Left lobe of liver (tissue), 2 donors: Measurements from ENCODE around the gene PRODH. TPM values are rescaled to one million over a fixed set of nuclear protein-coding genes. Genes with fewer than 3 reads are reported as not detected.
A peak's percentile ranks its signal among the peaks of the same experiment; 100 is the strongest.
"Not testable (repeated sequence)": the region's sequence is repeated elsewhere in the genome, so short reads cannot be mapped to it uniquely, and the experiment has no call there.

Source experiments
- ATAC-seq: fragments of 200-7000 bp; cut with Tn5 transposase; one replicate; pipeline ENCODE4 v1.9.1; 2020; ENCODE audit warnings: mild to moderate bottlenecking, moderate library complexity
- DNase-seq: peaks from one replicate; pipeline ENCODE4 v3.0.0-alpha.2; 2020; ENCODE audit warnings: low spot score
- total RNA-seq: library from RNA; stranded (reverse); gene quantifications from one replicate; pipeline ENCODE4 v1.2.1, GENCODE V29; 2021
- donor health status: DM: no; HTN: no; CAD: no; lungs with moderate emphysema.
- donor health status: DM: no; HTN: yes; CAD: no.

The PRODH gene
- total RNA-seq, 1 donor from 2014 or later = 35.6 TPM

DNA sequence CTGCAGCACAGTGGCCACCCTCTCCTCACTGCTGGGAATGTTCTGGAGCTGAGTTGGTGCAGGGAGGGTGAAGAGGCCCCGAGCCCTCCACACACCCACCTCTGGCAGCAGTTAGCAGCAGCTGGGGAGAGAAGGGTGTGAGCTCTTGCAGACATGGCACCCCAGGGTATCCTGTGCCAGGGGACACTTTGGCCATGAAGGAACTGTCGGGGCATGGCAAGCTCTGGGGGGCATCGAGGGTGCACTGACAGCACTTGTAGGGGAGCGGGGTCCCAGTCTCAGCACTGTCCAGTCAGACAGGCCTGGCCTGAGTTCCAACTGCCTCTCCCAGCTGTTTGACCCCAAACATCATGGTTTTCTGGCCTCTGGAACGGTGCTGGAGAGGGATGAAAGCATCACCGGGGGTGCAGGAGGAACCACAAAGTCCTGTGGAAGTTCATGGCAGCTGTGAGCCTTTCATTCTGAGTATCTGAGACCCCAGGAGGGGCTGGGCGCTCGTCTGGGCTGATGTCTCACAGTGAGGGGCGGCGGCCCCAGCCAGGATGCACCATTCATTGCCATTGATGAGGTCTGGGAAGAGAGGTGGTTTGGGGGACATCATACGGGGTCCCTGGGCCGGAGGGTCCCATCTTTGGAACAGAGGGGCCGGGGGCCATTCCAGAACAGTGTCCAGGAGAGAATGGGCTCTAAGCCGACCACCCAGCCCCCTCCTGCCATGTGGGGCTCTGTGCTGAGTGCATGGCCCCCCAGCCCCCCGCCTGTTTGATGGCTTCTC is 20.2 kb upstream of the PRODH start:
- DNase-seq = peak; percentile 39
- not testable (repeated sequence) for ATAC-seq

- DNase-seq (peak; percentile 40), ATAC-seq (no peak)
Measured at GRCh38 chr22:18955696-18956095, 19.6 kb upstream of the PRODH start.

DNA sequence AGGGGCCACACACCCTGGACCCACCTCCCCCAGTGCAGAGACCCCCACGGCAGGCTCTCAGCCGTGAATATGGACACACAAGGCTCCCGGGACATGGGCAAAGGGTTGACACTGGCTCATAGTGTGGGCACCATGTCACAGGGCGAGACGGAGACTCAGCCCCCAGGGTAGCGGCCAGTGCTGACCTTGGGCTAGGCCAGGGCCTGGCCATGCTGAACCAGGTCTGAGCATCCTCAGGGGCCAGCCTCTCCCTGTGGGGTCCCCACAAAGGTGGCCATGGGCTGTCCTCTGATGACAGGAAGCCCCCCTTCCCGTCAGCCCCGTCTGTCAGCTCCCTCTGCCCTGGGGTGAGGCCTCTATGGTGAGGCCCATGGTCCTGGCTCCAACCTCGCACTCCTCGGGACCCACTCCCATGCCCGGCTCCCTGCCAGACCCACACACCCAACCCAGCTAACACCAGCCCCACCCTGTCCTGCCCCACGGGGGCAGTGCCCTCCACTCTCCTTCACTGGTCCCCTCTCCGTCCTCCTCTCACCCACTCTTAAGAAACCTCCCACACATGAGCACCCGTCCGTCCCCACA is 19.0 kb upstream of the PRODH start:
- DNase-seq = peak; percentile 45

DNA sequence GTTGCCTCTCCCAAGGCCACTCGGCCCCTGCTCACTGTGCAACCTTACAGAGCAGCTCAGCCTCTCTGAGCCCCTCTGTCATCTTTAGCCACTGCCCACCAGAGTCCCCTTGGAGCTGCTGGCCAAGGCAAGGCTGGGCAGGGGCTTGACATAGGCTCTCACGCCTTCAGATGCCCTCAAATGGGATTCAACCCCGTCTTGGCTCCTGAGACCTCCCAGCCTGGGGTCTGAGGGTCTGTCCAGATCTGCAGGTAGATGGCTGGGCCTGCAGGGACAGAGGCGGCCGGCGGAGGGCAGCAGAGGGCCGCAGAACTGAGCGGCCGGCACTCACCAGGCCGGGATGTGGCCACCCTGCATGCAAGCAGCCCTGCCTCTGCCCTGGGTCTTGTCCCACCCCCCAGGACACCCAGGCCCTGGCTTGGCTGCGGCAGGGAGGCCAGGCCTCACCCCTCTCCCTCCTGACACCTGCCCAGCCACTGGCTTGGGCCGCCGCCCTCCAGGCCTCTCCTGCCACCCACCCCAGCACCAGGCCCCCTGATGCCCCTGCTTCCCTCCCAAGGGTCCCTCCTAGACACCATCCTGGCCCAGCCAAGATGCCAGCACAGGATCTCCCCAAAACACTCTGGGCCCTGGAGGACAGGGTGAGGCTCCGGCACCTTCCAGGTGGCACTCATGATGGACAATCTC is 18.4 kb upstream of the PRODH start:
- DNase-seq (peak; percentile 80), ATAC-seq (peak; percentile 65)

More for the DNA sequence above, 19.0 kb upstream of the PRODH start:
- no peak for ATAC-seq

GRCh38 chr22:18953128-18953527 is 17.0 kb upstream of the PRODH start:
- peak; percentile 63 for ATAC-seq
- DNase-seq = peak; percentile 87

GRCh38 chr22:18952022-18952421 is 15.9 kb upstream of the PRODH start:
- peak; percentile 47 for DNase-seq

DNA sequence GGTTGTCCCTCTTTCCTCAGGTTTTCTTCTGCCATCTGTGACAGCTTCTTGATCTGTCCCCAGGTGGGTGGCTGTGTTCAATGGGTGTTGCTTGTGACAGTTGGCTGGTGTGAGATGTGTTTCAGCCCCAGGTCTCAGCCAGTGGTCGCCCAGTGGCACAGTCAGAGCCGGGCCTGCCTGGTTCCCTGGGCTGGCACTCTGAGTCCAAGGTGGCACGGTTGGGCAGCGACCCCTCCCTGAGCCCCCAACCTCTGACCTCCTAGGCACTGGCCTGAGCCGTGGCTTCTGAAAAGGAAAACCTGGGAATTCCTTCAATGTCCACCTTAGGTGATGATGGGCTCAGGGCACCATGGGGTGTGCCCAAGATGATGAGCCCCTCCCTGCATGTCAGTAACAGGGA is 14.0 kb upstream of the PRODH start:
- ATAC-seq = no peak

More at GRCh38 chr22:18952022-18952421, 15.9 kb upstream of the PRODH start:
- ATAC-seq = no peak

GRCh38 chr22:18947905-18948304 is 11.8 kb upstream of the PRODH start:
- peak; percentile 40 for DNase-seq
- no peak for ATAC-seq

More for the DNA sequence above, 14.0 kb upstream of the PRODH start:
- peak; percentile 44 for DNase-seq

DNA sequence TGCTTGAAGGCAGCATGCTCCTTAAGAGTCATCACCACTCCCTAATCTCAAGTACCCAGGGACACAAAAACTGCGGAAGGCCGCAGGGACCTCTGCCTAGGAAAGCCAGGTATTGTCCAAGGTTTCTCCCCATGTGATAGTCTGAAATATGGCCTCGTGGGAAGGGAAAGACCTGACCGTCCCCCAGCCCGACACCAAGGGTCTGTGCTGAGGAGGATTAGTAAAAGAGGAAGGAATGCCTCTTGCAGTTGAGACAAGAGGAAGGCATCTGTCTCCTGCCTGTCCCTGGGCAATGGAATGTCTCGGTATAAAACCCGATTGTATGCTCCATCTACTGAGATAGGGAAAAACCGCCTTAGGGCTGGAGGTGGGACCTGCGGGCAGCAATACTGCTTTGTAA is 11.0 kb upstream of the PRODH start:
- DNase-seq, ATAC-seq: not testable (repeated sequence)

GRCh38 chr22:18938691-18939090 is 2.6 kb upstream of the PRODH start:
- DNase-seq, ATAC-seq: not testable (repeated sequence)

- ATAC-seq = peak; percentile 55
- DNase-seq = not testable (repeated sequence)
Measured at GRCh38 chr22:18934688-18935087, 1.4 kb downstream of the PRODH start.

DNA sequence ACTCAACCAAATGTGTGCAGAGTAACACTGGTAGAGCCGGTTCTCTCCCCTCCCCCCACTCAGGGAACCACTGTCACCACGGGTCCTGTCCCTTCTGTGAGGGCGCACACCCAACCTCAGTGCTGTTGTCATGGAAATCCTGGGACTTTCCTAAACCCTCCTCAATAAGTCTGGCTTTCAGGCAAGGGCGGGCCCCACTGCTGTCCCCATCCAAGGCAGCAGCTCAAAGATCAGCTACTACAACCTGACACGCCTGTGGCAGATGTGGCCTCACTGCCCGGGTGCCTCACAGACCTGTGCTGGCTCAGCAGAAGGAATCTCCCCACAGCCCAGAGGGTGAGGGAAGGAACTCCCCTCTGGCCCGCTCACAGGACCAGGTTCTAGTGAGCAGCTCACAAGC is 2.2 kb downstream of the PRODH start:
- ATAC-seq (no peak), DNase-seq (no peak)

DNA sequence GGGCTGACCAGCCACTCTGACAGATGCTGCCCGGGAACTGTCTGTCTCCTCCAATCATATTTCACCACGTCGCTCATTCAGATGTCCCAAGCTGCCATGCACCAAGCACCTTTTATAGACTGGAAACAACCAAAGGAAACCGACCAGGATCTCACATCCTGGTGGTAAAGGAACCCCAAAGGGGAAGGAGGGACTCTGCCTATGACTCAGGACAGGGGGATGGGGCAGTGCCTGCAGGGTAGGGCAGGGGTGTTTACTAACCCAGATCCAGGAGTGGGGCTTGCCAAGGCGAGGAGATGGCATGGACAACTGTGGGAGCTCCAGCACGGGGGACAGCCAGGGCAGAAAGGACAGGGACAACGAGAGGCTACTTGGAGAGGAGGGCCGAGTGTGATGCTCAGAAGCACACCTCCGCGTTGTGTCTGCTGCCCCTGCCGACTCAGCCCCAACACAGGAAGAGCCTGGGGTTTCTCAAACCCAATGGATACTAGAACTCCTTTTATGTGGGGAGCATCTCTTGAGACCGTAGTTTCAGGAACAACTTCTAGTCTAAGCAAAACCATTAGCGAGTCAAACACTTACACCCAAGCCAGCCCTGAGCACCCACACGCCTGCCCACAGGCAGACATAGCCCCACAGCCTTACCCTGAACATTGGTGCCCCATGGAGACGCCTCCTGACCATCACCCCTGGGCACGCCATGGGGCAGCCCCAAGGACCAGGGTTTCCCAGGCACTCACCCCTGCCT is 4.0 kb downstream of the PRODH start:
- DNase-seq = no peak
- ATAC-seq = no peak

GRCh38 chr22:18929459-18929858 is 6.6 kb downstream of the PRODH start:
- DNase-seq (no peak), ATAC-seq (peak; percentile 87)

- DNase-seq = no peak
- no peak for ATAC-seq
Measured at GRCh38 chr22:18927573-18927972, 8.5 kb downstream of the PRODH start.

GRCh38 chr22:18927020-18927419 is 9.1 kb downstream of the PRODH start:
- no peak for DNase-seq

GRCh38 chr22:18925368-18926064 is 10.6 kb downstream of the PRODH start:
- DNase-seq (no peak), ATAC-seq (no peak)

More at GRCh38 chr22:18927020-18927419, 9.1 kb downstream of the PRODH start:
- ATAC-seq = no peak

DNA sequence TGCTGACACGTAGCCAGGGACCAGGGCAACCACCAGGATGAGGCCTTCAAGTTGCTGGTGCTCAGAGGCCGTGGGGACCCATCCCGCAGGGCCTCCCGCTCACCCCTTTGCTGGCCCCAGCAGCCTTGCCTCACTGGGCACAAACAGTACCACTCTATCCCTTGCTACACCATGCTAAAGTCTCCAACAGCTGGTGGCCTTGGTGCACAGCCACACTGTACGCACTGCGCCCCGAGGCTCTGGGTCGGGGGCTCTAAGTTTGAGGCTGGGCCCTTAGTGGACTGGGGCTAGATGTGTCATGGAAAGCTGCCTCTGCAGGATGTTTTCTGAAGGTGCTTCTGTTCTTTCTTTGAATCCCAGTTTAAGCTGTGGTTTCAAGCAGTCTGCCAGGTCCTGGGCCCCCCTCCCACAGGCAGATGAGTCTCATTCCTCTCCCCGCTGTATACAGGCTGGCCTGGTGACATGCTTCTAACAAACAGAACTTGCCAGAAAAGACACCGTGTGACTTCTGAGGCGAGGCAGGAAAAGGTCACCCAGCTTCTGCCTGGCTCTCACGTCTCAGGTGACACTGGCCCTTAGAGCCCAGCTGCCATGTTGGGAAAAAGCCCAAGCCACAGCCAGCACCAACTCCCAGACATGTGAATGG is 15.7 kb downstream of the PRODH start:
- ATAC-seq = peak; percentile 15
- DNase-seq = not testable (repeated sequence)

GRCh38 chr22:18917818-18918217 is 18.3 kb downstream of the PRODH start:
- DNase-seq, ATAC-seq: not testable (repeated sequence)

DNA sequence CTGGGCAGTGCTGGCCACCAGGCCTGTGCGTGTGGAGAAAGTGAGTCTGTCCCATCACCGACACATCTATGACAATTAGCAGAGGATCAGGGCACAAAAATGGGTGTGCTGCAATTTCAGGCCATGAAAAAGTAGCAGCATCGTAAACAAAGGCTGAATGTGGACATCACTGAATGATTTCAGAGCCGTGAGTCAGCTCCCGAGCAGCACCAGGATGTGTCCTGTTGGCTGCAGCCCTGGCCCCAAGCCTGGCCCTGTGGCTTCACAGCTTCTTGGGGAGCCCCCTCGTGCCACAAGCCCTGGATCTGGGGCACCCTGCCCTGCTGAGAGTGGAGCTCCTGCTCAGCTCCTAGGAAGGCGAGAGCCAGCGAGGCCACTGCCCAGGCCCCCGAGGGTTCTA is 20.5 kb downstream of the PRODH start:
- not testable (repeated sequence) for ATAC-seq, DNase-seq
